Stimulated activated CD8-positive, alpha-beta memory T cell treated with anti-CD3 and anti-CD28 coated beads, Interleukin-15, amount 100 ng/mL, for 48 hours (primary cell): ENCODE data around the gene BHLHE40.

Experiments used
- DNase-seq, 2 donors: peaks; one replicate each; pipeline ENCODE4 v3.0.0-alpha.2; 2020; ENCODE audit warnings: low read depth in 2 of 2

The BHLHE40 gene

DNA sequence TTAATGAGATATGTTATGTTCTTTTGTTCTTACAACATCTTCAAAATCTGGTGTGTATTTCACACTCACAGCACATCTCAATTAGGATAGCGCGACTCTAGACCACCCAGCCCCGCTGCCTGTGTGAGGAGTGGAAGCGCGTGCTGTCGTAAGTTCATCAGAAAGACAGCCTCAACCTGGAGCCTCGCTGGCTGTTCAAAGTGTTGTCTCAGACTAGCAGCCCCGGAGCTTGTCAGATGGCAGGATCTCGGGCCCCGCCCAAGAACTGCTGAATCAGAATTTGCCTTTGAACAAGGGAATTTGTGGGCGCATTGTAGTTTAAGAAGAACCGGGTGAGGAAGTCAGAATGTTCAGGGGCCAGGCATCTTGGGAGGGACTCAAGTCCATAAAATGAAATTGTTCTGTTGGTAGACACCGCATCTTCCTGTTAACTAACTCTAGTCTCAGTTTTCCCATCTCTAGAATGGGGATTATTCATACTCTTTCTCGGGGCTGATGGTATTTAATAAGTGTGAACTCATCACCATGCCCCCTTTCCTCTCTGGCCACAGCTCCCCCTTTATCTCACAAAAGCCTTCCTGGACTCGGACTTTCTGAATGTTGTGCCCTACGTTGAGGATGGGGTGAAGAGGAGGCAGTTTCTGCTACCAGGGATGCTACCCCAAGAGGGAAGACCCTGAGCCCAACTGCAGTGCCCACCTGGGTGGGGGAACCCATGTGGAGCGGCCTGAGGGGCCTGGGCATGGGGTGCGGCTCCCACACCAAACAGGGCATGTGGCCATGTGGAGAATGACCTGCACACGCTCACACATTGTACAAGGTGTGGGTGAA is 40.4 kb downstream of the BHLHE40 start:
- DNase-seq = peak; percentile 56 to 76

DNA sequence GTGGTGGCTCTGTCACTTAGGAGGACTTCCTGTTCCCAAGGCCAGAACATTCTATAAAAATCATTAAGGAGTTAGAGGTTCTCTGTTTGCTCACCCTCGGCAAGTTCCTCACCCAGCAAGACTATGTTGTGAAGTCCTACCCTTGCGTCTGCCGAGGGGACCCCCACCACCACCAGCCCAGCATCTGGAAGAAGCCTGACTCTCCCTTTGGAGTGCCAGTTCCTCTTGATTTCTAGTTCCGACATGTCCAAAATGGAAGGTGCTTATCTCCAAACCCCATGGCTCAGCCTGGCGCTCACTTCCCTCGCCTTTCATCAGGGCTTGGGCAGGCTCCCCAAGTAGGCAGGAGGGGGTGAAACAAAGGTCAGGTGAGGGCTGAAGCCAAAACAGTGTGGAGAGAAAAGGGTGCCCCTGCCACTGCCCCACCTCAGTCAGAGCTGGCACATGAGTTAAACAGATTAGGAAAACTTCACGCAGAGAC is 41.0 kb downstream of the BHLHE40 start:
- no peak for DNase-seq

DNA sequence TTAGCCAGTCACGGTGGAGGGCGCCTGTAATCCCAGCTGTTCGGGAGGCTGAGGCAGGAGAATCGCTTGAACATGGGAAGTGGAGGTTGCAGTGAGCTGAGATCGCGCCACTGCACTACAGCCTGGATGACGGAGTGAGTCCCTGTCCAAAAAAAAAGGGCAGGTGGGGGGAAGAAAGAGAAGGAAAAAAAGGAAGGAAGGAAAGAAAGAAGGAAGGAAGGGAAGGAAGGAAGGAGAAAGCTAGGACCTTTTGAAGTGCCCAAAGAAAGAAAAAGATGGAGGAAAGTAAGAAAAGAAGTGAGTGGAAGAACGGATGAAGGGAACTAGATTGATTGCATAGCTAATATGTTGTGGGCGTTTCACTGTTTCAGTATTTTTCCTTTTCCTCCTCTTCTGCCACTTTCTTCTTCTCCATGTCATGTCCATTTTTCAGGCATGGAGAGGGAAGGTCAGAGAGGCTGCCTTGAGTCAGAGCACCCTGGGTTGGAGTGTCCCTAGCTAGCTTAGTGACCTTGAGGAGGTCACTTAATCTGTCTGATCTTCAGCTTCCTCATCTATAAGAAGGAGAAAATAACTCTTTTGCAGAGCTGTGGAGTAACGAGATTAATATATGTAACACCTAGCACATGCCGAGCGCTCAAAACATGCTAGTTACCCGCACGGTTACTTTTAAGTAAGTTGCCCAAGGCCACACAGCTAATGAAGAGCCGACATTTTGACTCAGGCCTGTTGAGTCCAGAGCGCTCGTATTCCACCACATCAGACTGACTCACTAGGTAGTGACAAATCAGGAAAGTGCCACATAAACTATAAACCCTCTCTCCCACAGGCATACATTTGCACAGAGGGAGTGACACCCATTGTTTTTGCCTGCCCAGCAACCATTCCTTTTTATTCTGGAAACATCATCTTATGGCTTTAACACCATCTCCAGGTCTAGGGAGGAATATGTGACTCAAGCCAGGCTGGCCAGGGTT is 42.2 kb downstream of the BHLHE40 start:
- no peak for DNase-seq

DNA sequence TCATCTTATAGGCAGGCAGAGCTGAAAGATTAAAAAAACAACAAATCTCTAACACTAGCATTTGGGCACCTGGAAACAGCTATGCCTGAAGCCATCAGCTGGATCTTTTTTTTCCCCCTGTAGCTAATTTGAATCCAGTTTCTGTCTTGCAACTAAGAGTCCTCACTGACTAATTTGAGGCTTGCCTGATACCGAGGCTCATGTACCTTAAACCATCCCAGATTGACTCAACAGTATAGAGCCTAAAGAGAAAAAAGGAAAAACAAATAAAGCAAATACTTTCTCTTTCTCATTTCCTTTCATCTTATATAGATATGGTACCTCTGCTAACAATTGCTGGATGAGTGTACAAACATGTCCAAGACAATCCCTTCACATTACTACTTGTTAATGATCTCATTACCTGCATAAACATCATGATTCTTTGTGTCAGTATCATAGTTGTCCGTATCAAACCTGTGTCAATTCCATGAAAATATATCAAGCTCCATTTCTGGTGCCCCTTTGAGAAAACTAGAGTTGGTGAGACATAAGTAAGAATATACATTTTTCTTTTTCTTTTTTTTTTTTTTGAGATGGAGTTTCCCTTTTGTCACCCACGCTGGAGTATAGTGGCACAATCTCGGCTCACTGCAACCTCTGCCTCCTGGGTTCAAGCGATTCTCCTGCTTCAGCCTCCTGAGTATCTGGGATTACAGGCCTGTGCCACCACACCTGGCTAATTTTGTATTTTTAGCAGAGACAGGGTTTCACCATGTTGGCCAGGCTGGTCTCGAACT is 43.1 kb downstream of the BHLHE40 start:
- no peak for DNase-seq

DNA sequence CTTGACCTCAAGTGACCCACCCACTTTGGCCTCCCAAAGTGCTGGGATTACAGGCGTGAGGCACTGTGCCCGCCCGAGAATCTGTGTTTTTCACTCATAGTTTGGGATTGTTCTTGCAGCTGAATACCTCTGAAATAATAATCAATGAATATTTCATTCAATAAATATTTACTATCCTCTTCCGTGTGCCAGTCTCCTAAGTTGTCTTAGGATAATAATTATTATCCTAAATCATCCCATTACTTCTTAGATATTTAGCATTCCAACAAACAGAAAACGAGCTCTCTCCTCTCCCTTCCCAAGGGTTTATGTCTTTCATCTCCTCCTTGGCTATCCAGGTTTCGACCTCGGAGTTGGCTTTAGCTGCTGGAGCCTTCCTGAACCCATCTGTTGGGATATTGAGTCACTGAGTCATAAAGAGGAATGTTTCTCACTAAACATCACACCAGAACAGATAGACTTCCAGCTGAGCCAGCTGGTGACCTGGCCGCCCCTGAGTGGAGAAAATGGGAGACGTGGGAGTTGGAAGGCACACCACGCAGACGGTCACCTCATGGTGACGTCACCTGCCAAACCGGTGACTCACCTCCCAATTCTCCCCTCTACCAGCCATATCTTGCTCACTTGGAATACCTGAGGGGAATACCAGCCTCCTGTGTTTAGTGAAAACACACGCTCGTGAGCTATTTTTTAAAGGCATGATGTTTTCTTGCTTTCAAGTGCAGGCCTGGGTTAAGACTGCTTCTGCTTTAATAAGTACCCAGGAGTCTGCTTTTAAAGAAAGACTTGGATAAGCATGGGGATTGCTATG is 43.9 kb downstream of the BHLHE40 start:
- DNase-seq = peak; percentile 34 to 60

DNA sequence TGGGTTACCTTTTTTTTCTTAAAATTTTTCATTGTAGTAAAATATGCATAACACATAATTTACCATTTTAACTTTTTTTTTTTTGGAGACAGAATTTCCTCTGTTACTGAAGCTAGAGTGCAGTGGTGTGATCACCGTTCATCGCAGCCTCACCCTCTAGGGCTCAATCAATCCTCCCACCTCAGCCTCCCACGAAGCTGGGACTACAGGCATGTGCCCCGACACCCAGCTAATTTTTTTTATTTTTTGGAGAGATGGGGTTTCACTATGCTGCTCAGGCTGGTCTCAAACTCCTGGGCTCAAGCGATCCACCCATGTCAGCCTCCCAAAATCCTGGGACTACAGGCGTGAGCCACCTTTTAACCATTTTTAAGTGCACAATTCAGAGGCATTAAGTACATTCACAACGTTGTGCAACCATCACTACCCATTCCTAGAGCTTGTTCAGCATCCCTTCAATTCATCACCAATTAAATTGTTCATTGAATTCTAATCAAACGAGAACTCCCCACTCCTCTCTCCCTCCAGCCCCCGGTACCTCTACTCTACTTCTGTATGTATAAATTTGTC is 44.6 kb downstream of the BHLHE40 start:
- DNase-seq = no peak

DNA sequence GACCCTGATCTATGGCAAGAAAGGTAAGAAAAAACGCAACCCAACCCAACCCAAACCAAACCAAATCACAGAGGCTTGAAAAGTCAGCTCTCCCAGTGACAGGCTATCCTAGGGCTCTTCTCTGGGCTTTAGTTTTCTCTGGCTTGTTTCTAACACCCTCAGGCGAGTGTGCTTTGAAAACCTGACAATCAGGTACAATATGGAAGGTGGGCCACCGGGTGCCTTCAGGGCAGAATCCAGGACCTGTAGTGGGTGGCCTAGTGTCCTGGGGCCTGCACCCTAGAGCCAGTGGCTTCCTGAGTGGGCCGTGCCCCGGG is 46.8 kb downstream of the BHLHE40 start:
- DNase-seq = no peak

DNA sequence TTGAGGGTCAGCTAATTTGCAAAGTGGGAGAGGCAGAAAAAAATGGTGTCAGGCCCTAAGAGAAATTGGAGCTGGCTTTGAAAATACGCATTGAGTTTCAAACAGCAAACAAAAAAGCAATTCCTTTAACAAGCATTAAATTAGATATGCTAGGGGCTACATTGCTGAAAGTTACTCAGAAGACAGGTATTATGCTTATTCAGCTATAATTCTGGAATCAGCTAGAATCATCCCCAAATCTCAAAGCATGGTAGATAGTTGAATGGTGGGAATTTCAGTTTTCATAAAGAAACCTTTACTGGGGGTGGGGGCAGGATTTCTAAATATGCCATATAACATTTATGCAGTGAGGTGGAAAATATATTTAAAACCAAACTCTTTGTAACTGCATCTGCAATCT is 50.5 kb downstream of the BHLHE40 start:
- no peak for DNase-seq

DNA sequence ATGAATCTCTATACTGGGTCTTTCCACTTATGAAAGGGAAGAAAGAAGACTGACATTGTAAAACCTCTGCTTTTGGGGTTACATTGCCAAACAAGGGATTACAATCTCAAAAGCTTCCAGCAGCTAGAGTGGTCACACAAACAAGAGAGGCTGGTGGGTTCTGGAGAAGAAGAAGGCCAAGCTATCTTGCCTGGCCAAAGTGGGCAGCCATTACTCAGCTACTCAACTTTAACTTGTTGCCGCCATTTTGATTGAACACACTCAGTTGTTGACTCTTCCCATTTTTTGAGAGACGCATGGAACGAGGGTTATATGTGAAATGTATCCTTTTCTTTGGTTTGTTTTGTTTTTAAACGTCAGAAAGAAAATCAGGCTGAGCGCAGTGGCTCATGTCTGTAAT is 50.9 kb downstream of the BHLHE40 start:
- DNase-seq = no peak

DNA sequence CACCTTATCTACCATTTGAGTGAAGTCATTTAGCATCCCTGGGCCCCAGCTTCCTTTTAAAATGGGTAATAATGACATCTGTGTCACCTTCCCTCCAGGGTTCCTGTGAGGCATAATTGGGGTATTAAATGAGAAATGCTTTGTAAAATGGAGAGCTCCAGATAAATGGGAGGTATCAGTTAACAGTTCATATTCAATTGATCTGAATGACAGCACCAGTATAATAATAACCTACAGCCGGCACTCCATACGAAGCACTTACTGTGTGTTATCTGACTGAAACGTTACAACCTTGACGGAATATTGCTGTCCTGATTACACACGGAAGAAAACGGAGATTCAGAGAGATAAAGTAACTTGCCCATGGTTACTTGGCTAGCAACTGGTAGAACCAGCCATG is 53.6 kb downstream of the BHLHE40 start:
- DNase-seq = no peak
